GM13977 (cell line): ENCODE results near the gene PFKP.
"Not testable (repeated sequence)": the region's sequence is repeated elsewhere in the genome, so short reads cannot be mapped to it uniquely, and the experiment has no call there.

Experiments used
- DNase-seq: peaks from one replicate; pipeline ENCODE4 v3.0.0; 2012; ENCODE audit warnings: low spot score
- in situ Hi-C: fragments of 300-500 bp; cut with MboI; formaldehyde crosslinking; loops from one replicate; pipeline ENCODE4 v1.12.0; 2022; ENCODE audit warnings: low sequenced_read_pairs, low pct_unique_long_range_greater_than_20kb, mixed read lengths, inconsistent platforms; ENCODE audit not compliant: unreplicated experiment
- TF ChIP-seq, protein P1 (sequence below): IDR thresholded peaks from 2 replicates; pipeline ENCODE4 v1.5.1; 2012; ENCODE audit warnings: mild to moderate bottlenecking, control low read depth; ENCODE audit not compliant: insufficient read depth; ENCODE audit errors: extremely low read depth, missing control alignments

PFKP gene

GRCh38 chr10:3105905-3106304, 38.6 kb downstream of the PFKP start:
- TF ChIP-seq, protein P1, sequence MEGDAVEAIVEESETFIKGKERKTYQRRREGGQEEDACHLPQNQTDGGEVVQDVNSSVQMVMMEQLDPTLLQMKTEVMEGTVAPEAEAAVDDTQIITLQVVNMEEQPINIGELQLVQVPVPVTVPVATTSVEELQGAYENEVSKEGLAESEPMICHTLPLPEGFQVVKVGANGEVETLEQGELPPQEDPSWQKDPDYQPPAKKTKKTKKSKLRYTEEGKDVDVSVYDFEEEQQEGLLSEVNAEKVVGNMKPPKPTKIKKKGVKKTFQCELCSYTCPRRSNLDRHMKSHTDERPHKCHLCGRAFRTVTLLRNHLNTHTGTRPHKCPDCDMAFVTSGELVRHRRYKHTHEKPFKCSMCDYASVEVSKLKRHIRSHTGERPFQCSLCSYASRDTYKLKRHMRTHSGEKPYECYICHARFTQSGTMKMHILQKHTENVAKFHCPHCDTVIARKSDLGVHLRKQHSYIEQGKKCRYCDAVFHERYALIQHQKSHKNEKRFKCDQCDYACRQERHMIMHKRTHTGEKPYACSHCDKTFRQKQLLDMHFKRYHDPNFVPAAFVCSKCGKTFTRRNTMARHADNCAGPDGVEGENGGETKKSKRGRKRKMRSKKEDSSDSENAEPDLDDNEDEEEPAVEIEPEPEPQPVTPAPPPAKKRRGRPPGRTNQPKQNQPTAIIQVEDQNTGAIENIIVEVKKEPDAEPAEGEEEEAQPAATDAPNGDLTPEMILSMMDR, result no peak
- DNase-seq, result no peak
- in situ Hi-C loops, result no loop called here

DNA sequence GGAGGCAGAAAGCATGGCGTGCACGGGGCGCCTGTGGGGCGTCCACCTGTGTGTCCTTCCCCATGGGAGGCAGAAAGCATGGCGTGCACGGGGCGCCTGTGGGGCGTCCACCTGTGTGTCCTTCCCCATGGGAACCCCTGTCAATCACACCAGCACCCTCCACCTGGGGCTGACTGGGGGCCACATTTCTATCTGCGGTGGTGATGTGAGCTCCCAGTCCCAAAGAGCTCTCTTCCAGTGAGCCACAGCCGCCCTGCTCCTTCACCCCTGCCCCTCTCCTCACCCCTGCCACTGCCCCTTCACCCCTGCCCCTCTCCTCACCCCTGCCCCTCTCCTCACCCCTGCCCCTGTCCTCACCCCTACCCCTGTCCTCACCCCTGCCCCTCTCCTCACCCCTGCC, 39.0 kb downstream of the PFKP start:
- in situ Hi-C loops, DNase-seq: not testable (repeated sequence)

DNA sequence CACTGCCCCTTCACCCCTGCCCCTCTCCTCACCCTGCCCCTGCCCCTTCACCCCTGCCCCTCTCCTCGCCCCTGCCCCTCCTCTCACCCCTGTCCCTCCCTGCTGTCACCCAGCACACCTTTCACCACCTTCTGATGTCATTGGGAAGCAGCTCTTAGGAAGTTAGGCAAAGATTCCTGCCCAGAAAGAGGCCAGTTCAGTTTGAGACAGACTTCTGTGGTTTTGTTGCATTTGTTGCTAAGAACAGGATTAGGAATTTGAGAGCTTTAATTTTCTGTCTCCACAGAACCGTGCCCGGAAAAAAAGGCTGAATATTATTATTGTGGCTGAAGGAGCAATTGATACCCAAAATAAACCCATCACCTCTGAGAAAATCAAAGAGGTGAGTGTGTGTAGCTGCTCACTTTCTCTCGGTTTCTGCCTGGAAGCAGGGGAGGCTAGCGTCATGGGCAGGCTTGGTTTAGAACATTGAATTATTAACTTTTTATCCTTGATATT, 39.6 kb downstream of the PFKP start:
- DNase-seq, result no peak
- TF ChIP-seq, protein P1, result no peak
- in situ Hi-C loops, result no loop called here

- DNase-seq, result no peak
- in situ Hi-C loops, result no loop called here
- TF ChIP-seq, protein P1, result no peak
Measured at GRCh38 chr10:3107426-3107961, 40.1 kb downstream of the PFKP start.

- DNase-seq, result no peak
- in situ Hi-C loops, result no loop called here
- TF ChIP-seq, protein P1, result no peak
Measured at GRCh38 chr10:3108033-3108432, 40.7 kb downstream of the PFKP start.

- in situ Hi-C loops, result no loop called here
- TF ChIP-seq, protein P1, result no peak
- no peak for DNase-seq
Measured at GRCh38 chr10:3108575-3109105, 41.3 kb downstream of the PFKP start.

DNA sequence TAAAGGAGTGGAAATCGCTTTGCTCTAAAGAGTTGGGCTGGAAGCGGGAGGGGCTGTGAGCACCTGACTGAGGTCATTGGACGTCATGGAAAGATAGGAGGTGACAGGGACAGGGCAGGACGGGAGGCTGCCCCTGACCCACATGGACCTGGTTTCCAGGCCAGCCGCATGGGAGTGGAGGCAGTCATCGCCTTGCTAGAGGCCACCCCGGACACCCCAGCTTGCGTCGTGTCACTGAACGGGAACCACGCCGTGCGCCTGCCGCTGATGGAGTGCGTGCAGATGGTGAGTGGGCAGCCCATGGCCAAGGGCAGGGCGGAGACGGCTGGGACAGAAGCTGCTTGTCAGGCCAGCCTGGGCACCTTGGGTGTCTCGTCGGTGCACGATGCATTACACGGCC, 41.8 kb downstream of the PFKP start:
- in situ Hi-C loops, result no loop called here
- no peak for DNase-seq
- TF ChIP-seq, protein P1, result no peak
